ENCODE measurements around the gene RGS12.

Gene RGS12

GRCh38 chr4:3256230-3257102, 36.4 kb upstream of the RGS12 start:
- TF ChIP-seq CTCF (IDR thresholded peaks at IDR 0.05; ENCODE audit: insufficient read depth, low read depth, low read length, missing control alignments) = no peak
- no peak overlapping the region for H3K4me3 ChIP-seq (ENCODE audit: low read depth, low read length)
- no peak for DNase-seq (ENCODE audit: low read depth)

- DNase-seq (ENCODE audit: low read depth) = no peak
- no peak overlapping the region for H3K4me3 ChIP-seq (ENCODE audit: low read depth, low read length)
- TF ChIP-seq CTCF (IDR thresholded peaks at IDR 0.05; ENCODE audit: insufficient read depth, low read depth, low read length, missing control alignments) = no peak
Observed at GRCh38 chr4:3257103-3257555, 35.7 kb upstream of the RGS12 start.

GRCh38 chr4:3257556-3258482, 35.0 kb upstream of the RGS12 start:
- TF ChIP-seq CTCF (IDR thresholded peaks at IDR 0.05; ENCODE audit: insufficient read depth, low read depth, low read length, missing control alignments) = no peak
- DNase-seq (ENCODE audit: low read depth) = peak; percentile 58
- no peak overlapping the region for H3K4me3 ChIP-seq (ENCODE audit: low read depth, low read length)

- DNase-seq (ENCODE audit: low read depth) = no peak
- H3K4me3 ChIP-seq (ENCODE audit: low read depth, low read length) = no peak overlapping the region
- TF ChIP-seq CTCF (IDR thresholded peaks at IDR 0.05; ENCODE audit: insufficient read depth, low read depth, low read length, missing control alignments) = no peak
Observed at GRCh38 chr4:3261411-3262207, 31.2 kb upstream of the RGS12 start.

- no peak for DNase-seq (ENCODE audit: low read depth)
- TF ChIP-seq CTCF (IDR thresholded peaks at IDR 0.05; ENCODE audit: insufficient read depth, low read depth, low read length, missing control alignments) = no peak
- no peak overlapping the region for H3K4me3 ChIP-seq (ENCODE audit: low read depth, low read length)
Observed at GRCh38 chr4:3262208-3263052, 30.4 kb upstream of the RGS12 start.

All from GM12865 (cell line).